HUES64 (cell line): Measurements from ENCODE around the gene NPFFR2. TPM values are rescaled to one million over a fixed set of nuclear protein-coding genes. Genes with fewer than 3 reads are reported as not detected.

Source experiments
- H3K27ac ChIP-seq: 2 replicates; pipeline ENCODE4 v1.7.0; 2013; ENCODE audit warnings: low read depth, low read length, inconsistent platforms
- H3K27me3 ChIP-seq: 2 replicates; pipeline ENCODE4 v1.6.1; 2013; ENCODE audit warnings: mild to moderate bottlenecking, low read length; ENCODE audit not compliant: insufficient read depth
- H3K36me3 ChIP-seq: 2 replicates; pipeline ENCODE4 v1.6.1; 2013; ENCODE audit warnings: mild to moderate bottlenecking, low read length; ENCODE audit not compliant: insufficient read depth
- H3K4me1 ChIP-seq: 2 replicates; pipeline ENCODE4 v1.6.1; 2013; ENCODE audit warnings: mild to moderate bottlenecking, low read length, moderate library complexity; ENCODE audit not compliant: insufficient read depth
- H3K4me3 ChIP-seq: 2 replicates; pipeline ENCODE4 v1.5.1; 2013; ENCODE audit warnings: mild to moderate bottlenecking, low read length, moderate library complexity
- H3K9ac ChIP-seq: 2 replicates; pipeline ENCODE4 v1.6.1; 2013; ENCODE audit warnings: mild to moderate bottlenecking, low read depth, low read length
- H3K9me3 ChIP-seq: 2 replicates; pipeline ENCODE4 v1.6.1; 2013; ENCODE audit warnings: low read depth, low read length; ENCODE audit not compliant: insufficient read depth
- WGBS: fragments of 150-250, 120-280 bp; methylation state at CpG from one replicate; pipeline ENCODE4 v1.1.7; 2013; ENCODE audit warnings: missing lambda C conversion rate; 5-methylcytosine and 5-hydroxymethylcytosine counted together
- polyA plus RNA-seq, 2 experiments: library from polyadenylated mRNA; stranded (reverse); fragments of 50-300 nt; gene quantifications; one replicate each; pipeline ENCODE4 v1.2.3, GENCODE V29; 2013

NPFFR2 gene
- 4.9 TPM for polyA plus RNA-seq (2013, experiment 1 of 2)
- polyA plus RNA-seq (2013, experiment 2 of 2) = 3.4 TPM

DNA sequence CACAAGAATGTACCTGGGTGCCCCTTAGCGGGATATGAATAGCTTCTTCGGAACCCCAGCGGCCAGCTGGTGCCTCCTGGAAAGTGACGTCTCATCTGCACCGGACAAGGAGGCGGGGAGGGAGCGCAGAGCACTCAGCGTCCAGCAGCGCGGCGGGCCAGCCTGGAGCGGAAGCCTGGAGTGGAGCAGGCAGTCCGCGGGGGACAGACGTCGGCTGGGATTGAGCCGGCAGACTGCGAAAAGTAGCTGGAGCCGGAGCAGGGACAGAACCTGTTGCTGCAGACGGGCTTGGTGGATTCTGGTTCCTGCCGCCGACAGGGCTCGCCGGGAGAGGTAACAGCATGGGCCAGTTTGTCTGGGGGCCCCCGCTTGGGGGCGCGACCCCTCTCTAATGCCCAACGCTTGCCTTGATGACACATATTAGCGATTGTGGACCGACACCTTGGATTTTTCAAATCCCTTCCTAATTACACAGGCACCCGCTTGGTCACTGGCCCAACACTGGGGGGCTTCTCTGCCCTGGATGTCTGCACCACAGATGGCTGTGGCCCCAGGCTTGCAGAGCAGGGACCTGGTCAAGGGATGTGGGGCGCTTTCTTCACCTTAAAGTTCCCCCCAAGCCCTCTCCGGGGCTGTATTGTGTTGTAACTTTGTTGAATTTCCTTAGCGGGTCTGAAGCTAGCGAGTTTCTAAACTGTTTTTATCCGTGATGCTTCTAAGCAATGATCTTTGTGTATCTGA is at the start of gene NPFFR2:
Gene NPFFR2 (plus strand): TSS at position 133 of the 741 bp plus-strand sequence. CDS start 96,592 bp downstream, outside the sequence.
- 6% methylated on average over 36 of the region's 36 CpGs for WGBS
- Histone ChIP-seq H3K27me3 (peaks cover 9% of the 10 kb centered on the region), H3K9me3 (no peaks in the 10 kb centered on the region), H3K27ac (peak within 1 kb of the TSS; percentile 38), H3K36me3 (no peaks in the 10 kb centered on the region), H3K9ac (peak within 1 kb of the TSS; percentile 57), H3K4me3 (peak within 1 kb of the TSS; percentile 54), H3K4me1 (0 out of 2 replicates have a peak, but pooled peaks cover 5% of the 10 kb centered on the region)

DNA sequence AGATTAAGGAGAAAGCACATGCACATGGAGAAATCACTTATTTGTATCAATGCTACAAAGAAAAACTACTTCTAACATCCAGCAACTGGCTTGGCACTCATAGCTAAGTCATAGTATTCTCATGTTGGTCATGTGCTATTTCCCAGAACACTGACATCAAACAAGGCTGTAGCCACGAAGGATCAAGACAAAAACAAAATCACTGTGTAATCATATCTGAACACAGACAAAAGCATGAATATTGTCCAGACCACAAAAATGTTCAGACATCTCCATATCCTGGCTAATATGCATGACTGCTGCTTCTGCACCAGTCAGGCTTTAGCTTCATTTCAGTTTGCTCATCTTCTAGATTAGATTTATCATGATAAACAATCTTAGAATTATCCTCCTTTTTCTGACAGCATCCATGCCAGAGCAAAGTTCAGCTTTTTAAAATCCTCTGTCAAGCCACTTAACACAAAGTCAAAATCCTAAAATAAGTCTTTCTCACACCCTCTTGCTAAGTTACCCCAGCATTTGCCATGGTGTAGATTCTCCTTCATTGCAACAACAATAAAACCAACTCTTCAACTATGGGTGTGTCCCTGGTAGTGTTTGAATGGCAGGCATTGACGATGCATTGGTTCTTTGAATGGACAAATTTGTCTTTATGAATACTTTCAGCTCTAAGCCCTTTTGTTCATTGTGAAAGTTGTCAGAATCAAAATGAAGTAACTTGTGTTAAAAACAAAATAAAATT is 39.1 kb upstream of the NPFFR2 start:
- Histone ChIP-seq H3K4me3 (no peak overlapping the region), H3K9me3 (peaks cover 22% of the 10 kb centered on the region), H3K4me1 (no peaks in the 10 kb centered on the region), H3K36me3 (no peaks in the 10 kb centered on the region), H3K9ac (no peak overlapping the region), H3K27ac (no peak overlapping the region), H3K27me3 (no peaks in the 10 kb centered on the region)
- 88% methylated on average over 2 of the region's 2 CpGs for WGBS

GRCh38 chr4:71994559-71994958 is 37.2 kb upstream of the NPFFR2 start:
- Histone ChIP-seq H3K36me3 (no peaks in the 10 kb centered on the region), H3K4me3 (no peak overlapping the region), H3K27me3 (no peaks in the 10 kb centered on the region), H3K27ac (no peak overlapping the region), H3K4me1 (no peaks in the 10 kb centered on the region), H3K9ac (no peak overlapping the region), H3K9me3 (peaks cover 22% of the 10 kb centered on the region)
- WGBS = 100% methylated on average over 1 of the region's 1 CpG

DNA sequence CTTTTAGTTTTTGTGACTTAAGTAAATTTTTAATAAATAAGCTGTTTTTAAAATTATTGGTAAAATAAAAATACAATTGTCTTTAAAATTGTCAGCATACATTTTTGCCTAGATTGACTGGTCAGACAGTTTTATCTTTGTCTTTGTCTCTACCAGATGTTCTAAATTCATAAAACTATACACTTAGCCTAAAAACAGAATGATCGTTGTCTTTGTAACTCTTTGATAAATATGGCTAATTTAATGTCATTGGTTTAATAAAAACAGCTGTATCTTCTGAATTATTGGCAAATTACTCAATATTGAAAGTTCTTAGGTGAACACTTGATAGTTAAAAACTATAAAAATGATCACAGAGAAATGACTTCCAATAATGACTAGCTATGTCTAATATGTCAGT is 36.5 kb upstream of the NPFFR2 start:
- Histone ChIP-seq H3K27ac (no peak overlapping the region), H3K4me3 (no peak overlapping the region), H3K27me3 (no peaks in the 10 kb centered on the region), H3K9ac (no peak overlapping the region), H3K9me3 (peaks cover 22% of the 10 kb centered on the region), H3K36me3 (no peaks in the 10 kb centered on the region), H3K4me1 (no peaks in the 10 kb centered on the region)
- WGBS = no CpG with 5 or more reads among the region's 1 CpG

DNA sequence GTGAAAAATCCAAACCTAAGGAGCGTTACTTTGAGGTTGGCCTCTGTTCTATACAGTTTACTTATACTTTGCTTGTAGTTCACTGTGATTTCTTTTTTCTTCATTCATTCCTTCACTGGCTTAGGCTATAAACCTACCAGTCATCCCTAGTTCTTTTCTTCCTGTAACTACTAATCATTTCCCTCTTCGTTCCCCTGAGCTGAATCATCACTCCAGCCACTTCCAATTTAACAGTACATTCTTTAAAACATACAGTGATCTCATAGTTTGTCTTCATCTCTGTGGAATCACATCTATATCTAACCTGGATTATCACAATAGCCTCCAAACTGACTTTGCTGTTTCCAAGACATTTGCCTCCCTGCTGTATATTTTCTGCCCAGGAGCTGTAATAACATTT is 25.2 kb upstream of the NPFFR2 start:
- no peaks in the 10 kb centered on the region for H3K27me3 ChIP-seq
- H3K9ac ChIP-seq = no peak overlapping the region
- no peaks in the 10 kb centered on the region for H3K9me3 ChIP-seq
- H3K27ac ChIP-seq = no peak overlapping the region
- WGBS = 94% methylated on average over 2 of the region's 2 CpGs
- H3K4me3 ChIP-seq = no peak overlapping the region
- no peaks in the 10 kb centered on the region for H3K36me3 ChIP-seq
- H3K4me1 ChIP-seq = no peaks in the 10 kb centered on the region

- H3K9me3 ChIP-seq = no peaks in the 10 kb centered on the region
- H3K36me3 ChIP-seq = no peaks in the 10 kb centered on the region
- H3K9ac ChIP-seq = no peak overlapping the region
- no peak overlapping the region for H3K4me3 ChIP-seq
- H3K27ac ChIP-seq = no peak overlapping the region
- no peaks in the 10 kb centered on the region for H3K27me3 ChIP-seq
- no peaks in the 10 kb centered on the region for H3K4me1 ChIP-seq
These were observed 19.9 kb upstream of the NPFFR2 start for GRCh38 chr4:72011906-72012305.

DNA sequence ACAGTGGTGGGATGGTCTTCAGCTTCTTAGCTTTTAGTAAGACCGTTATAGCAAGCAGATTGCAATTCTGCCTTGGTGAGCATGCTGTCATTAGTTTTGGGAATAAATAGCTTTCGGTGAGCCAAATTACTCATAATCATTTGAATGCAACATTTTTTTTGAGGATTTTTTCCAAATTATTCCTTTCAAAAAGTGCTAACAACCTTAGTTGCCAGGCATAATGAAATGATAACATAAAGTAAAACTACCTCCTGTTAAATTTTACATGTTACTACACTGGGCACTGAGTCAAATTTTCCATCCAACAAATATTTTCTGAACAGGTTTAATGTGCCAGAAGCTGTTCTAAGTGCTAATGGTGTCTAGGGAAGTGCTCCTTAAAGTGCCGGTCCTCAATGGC is 15.8 kb upstream of the NPFFR2 start:
- Histone ChIP-seq H3K9me3 (no peaks in the 10 kb centered on the region), H3K4me1 (no peaks in the 10 kb centered on the region), H3K27me3 (no peaks in the 10 kb centered on the region), H3K4me3 (no peak overlapping the region), H3K27ac (no peak overlapping the region), H3K9ac (no peak overlapping the region), H3K36me3 (no peaks in the 10 kb centered on the region)
- 93% methylated on average over 3 of the region's 3 CpGs for WGBS

DNA sequence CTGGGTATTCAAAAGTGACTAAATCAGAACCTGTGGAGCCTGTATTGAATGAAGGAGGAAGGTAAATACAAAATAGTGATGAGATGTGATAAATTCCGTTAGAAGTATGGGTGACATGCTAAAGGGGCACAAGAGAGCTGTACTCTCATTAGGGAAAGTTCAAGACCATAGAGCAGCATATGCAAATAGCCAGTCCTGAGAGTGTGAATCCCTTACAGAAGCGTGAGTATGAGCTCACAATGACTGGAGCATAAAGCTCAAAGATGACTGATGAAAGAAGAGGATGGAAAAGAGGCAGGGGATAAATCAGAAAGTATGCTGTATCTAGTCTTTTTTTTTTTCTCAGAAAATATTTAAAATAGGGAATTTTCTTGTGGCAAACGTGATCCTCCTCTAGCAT is 12.1 kb upstream of the NPFFR2 start:
- H3K4me1 ChIP-seq = no peaks in the 10 kb centered on the region
- WGBS = 80% methylated on average over 3 of the region's 3 CpGs
- H3K9me3 ChIP-seq = no peaks in the 10 kb centered on the region
- no peaks in the 10 kb centered on the region for H3K27me3 ChIP-seq
- no peaks in the 10 kb centered on the region for H3K36me3 ChIP-seq
- H3K27ac ChIP-seq = no peak overlapping the region
- H3K9ac ChIP-seq = no peak overlapping the region
- no peak overlapping the region for H3K4me3 ChIP-seq

DNA sequence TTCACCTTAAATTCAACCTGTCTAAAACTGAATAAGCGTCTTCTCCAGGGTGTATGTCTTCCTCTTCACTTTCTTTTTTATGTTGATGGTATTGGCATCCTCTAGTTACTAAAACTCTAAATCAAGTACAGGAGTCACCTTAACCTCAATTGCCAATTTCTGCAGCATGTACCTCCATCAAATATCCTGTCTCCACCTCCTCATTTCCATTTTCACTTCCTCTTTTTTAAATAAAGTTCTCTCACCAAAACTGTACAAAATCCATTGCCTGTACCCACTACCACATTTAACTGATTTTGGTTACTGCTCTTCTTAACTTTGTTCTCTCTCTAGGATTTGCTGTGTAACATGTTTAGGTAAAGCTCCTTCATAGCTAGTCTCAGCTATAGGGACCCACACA is 9.2 kb upstream of the NPFFR2 start:
- H3K4me1 ChIP-seq = no peaks in the 10 kb centered on the region
- no CpG with 5 or more reads among the region's 1 CpG for WGBS
- no peaks in the 10 kb centered on the region for H3K27me3 ChIP-seq
- no peaks in the 10 kb centered on the region for H3K36me3 ChIP-seq
- no peaks in the 10 kb centered on the region for H3K9me3 ChIP-seq
- H3K4me3 ChIP-seq = no peak overlapping the region
- no peak overlapping the region for H3K27ac ChIP-seq
- no peak overlapping the region for H3K9ac ChIP-seq

DNA sequence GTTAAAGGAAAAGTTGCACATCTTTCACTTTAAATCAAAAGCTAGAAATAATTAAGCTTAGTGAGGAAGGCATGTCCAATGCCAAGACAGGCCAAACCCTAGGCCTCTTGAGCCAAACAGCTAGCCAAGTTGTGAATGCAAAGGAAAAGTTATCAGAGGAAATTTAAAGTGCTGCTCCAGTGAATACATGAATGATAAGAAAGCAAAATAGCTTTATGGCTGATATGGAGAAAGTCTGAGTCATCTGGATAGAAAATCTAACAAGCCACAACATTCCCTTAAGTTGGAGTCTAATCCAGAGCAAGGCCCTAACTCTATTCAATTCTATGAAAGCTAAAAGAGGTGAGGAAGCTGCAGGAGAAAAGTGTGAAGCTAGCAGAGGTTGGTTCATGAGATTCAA is 23.8 kb downstream of the NPFFR2 start:
- Histone ChIP-seq H3K4me1 (no peaks in the 10 kb centered on the region), H3K27me3 (no peaks in the 10 kb centered on the region), H3K4me3 (no peak overlapping the region), H3K9ac (no peak overlapping the region), H3K9me3 (no peaks in the 10 kb centered on the region), H3K27ac (no peak overlapping the region), H3K36me3 (no peaks in the 10 kb centered on the region)

- Histone ChIP-seq H3K36me3 (no peaks in the 10 kb centered on the region), H3K4me1 (no peaks in the 10 kb centered on the region), H3K27ac (no peak overlapping the region), H3K9me3 (no peaks in the 10 kb centered on the region), H3K4me3 (no peak overlapping the region), H3K27me3 (no peaks in the 10 kb centered on the region), H3K9ac (no peak overlapping the region)
- 87% methylated on average over 2 of the region's 2 CpGs for WGBS
These were observed 31.9 kb downstream of the NPFFR2 start for GRCh38 chr4:72063726-72064125.
